GM12865 (cell line): Measurements from ENCODE around the gene ITGB6.

ENCODE experiments used
- DNase-seq: peaks from one replicate; pipeline ENCODE4 v3.0.0; 2010; ENCODE audit warnings: low read depth
- H3K4me3 ChIP-seq: 2 replicates; pipeline ENCODE4 v1.5.1; 2011; ENCODE audit warnings: mild to moderate bottlenecking, low read depth, low read length, control low read depth
- TF ChIP-seq, protein P1 (sequence below): IDR thresholded peaks from 2 replicates; pipeline ENCODE4 v1.5.1; 2011; ENCODE audit warnings: low read length, control low read depth, low read depth, inconsistent platforms; ENCODE audit not compliant: insufficient read depth; ENCODE audit errors: missing control alignments

ITGB6 gene

DNA sequence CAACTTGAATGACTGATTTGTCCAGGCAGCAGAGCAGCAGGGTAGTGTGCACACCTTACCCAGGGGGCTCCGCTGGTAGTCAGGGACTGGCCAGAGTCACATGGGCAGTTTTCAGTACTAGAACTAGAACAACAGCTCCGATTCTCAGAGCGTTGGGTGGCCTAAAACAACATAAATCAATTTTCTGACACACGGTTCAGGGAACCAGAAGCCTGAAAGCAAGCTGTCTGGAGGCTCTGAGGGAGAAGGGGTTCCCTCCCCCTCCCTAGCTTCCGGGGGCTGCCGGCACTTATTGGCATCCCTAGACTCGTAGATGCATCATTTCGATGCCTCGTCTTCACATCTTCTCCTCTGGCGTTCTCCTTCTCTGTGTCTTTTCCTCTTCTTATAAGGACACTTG, 13.4 kb upstream of the ITGB6 start:
- DNase-seq: no peak
- H3K4me3 ChIP-seq: no peak overlapping the region
- TF ChIP-seq, protein P1, sequence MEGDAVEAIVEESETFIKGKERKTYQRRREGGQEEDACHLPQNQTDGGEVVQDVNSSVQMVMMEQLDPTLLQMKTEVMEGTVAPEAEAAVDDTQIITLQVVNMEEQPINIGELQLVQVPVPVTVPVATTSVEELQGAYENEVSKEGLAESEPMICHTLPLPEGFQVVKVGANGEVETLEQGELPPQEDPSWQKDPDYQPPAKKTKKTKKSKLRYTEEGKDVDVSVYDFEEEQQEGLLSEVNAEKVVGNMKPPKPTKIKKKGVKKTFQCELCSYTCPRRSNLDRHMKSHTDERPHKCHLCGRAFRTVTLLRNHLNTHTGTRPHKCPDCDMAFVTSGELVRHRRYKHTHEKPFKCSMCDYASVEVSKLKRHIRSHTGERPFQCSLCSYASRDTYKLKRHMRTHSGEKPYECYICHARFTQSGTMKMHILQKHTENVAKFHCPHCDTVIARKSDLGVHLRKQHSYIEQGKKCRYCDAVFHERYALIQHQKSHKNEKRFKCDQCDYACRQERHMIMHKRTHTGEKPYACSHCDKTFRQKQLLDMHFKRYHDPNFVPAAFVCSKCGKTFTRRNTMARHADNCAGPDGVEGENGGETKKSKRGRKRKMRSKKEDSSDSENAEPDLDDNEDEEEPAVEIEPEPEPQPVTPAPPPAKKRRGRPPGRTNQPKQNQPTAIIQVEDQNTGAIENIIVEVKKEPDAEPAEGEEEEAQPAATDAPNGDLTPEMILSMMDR: no peak

DNA sequence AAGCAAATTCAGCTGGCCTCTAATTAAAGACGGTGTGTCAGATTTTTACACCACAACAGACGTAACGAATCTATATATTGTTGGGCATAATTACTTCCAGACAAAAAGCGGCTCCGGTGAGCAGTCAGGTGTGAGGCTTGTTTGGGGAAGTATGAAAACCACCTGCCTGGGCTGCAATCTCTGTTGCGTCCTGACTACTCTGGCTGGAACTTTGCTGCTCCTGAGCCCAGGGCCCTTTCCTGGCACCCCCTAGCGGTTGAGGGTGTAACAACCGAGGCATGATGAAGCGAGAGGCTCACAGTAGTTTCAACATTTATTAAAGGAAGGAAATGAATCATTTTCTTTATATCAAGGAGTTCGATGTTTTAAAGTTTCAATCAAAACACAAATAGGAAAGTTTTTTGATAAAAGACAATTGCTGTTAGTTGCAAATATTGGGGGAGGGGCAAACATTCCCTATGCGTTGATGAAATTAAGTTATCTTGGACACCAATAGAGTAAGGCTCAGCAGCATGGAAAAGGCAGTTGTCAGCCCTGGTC, 10.6 kb upstream of the ITGB6 start:
- TF ChIP-seq, protein P1: peak; percentile 95
- no peak overlapping the region for H3K4me3 ChIP-seq
- peak; percentile 88 for DNase-seq

DNA sequence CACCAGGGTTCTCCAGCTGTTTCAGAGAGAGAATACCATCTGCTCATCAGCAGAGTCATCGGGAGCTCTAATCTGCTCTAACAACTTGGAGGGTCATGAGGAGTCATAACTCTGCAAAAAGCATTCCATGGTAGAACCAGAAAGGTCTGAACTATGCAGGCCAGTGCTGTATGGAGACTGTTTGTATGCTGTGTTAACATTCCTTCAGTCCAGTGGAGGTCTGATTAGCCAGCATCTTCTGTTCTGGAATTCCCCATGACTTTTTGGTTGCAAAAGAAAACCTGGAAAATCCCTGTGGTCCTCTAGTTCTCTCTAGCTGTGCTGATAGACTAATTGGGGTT, 9.4 kb upstream of the ITGB6 start:
- DNase-seq: peak; percentile 39
- H3K4me3 ChIP-seq: no peak overlapping the region
- TF ChIP-seq, protein P1: no peak

DNA sequence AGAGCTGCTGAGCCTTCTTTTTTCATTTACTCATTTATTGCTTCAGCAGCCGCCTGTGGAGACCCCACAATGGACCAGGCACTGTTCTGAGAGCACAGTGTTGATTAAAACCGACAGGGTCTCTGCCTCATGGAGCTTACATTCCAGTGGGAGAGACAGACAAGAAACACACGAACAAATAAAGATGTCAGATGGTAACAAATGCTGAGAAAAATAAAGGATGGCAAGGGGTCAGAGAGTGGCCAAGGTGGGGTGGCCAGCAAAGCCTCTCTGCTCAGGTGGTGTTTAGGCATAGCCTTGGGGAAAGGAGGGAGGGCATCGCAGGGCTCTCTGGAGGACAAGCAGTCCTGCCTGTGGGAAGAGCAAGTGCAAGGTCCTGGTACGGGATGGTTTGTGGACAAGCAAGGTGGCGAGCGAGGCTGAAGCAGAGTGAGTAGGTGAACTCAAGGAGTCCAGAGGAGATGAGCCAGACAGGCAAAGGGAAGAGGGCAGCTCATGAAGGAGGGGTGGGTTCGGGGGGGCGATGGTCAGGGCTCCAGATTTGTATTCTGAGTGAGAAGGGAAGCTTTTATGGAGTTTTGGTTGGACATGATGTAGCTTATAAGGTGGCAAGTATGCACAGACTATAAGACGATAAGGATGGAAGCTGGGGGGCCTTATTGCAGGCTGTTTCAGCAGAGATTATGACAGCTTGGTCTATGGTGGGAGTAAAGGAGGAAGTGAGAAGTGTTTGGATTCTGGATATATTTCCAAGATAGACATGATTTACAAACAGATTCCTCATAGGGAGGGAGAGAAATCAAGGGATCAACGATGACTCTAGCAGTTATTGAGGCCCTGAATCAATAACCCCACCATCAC, 8.8 kb upstream of the ITGB6 start:
- DNase-seq: no peak
- H3K4me3 ChIP-seq: no peak overlapping the region
- TF ChIP-seq, protein P1: no peak

DNA sequence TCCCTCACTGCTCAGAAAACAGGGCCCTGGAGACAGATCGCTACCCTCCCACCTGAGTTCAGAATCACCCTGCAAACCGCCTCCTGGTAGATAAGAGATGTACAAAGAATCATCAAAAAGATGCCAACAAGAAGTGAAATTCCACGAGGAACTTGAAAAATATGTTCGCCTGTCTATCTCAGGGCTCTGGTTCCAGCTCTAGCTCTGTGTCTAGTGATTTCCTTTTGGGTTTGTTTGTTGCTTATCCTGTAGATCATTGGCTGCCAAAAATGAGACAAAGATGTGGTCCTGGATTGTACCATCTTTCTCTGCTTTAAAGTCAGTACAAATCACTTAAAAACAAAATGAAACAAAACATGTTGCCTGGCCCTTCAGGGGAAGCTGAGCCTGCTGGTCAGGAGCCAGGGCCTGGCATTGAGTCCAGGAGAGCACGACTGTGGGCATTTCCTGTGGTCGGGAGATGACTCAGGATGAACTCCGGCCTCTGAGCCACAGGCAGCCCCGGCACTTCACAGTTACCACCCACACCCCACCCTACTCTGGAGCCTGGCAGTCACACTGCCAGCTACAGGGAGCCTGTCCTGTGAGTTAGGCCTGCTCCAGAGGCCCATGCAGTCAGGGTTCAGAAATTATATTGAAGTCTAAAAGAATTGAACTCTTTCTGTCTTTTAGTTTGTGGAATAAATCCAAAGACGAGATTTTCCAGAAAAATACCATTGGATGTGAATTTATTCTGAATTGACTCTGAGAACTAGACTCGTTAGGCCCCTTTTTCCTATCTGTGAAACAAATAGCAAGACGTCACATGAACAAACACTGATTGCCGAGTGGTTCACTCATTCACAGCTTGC, 8.0 kb upstream of the ITGB6 start:
- TF ChIP-seq, protein P1: no peak
- DNase-seq: peak; percentile 53
- no peak overlapping the region for H3K4me3 ChIP-seq

DNA sequence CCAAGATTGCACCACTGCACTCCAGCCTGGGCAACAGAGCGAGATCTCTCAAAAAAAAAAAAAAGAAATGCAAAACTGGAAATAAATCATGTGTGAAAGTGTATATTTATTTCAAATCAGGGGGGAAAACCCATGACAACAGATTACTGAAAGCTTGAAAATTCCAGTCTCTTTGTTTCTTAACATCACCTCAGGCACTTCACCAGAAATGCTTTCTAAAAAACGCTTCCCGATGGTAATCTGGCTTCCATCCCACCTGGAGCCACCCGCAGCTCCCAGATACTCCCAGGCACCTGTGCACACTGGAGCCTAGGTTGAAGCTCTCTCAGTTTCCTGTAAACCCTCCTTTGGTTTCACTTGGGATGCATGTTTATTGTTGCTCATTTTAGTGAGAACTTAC, 7.2 kb upstream of the ITGB6 start:
- no peak for DNase-seq
- TF ChIP-seq, protein P1: no peak
- no peak overlapping the region for H3K4me3 ChIP-seq
